NCI-H2029 treated with DMSO at 0.1 percent for 48 hours (cell line): ENCODE data around the gene THRB.

Experiments used
- DNase-seq: peaks from one replicate; lab custom pipeline; 2025; lab: John Stamatoyannopoulos, UW

THRB gene

DNA sequence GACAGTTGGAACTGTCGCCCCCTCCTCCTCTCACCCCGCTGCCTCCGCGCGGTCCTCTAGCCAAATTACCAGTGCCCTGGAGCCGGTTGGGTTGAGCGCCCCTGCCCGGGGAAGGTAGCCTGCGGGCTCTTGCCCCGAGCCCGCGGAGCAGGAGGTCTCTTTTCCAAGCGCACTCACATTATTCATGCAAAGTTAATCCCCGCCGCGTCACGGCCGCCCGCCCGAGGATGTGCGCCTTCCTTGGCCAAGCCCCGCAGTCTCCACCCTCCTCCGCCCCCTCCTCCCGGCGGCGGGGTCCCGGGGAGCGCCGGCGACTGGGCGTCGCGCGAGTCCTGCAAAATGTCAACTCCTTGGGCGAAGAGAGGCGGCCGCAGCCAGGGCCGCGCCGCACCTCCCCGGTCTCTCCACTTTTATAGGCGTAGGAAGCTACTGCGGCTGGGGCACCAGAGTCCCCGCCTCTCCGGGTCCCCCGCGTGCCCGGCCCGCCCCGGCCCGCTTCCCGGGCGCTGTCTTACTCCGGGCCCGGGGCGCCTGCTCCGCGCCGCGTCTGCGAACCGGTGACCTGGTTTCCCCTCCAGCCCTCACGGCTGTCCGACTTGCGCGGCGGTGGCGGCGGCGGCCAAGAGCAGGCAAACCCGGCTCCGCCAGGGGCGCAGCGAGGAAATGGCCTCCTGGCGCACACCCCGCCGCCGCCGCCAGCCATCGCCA, at the start of gene THRB:
Gene THRB (minus strand): TSS at position 233 of the 708 bp plus-strand sequence.
- no peak for DNase-seq

DNA sequence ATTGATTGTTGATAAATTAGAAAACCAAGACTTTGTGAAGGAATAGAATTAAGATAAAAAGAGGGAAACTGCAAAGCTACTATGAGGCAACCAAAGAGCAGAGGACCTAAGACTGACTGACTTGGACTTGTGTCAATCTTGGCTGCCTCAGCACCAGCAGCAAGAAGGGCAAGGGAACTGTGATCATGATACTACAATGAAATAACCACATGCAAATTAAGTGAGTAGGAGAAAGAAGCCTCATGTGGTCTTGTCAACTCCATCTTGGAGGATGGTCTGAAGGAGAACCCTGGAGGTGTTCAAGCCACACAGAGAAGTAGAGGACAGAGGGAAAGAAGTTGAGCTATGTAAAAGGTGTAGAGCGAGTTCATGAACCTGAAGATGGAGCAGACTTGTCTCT, 47.3 kb upstream of the THRB start:
- DNase-seq, result no peak

DNA sequence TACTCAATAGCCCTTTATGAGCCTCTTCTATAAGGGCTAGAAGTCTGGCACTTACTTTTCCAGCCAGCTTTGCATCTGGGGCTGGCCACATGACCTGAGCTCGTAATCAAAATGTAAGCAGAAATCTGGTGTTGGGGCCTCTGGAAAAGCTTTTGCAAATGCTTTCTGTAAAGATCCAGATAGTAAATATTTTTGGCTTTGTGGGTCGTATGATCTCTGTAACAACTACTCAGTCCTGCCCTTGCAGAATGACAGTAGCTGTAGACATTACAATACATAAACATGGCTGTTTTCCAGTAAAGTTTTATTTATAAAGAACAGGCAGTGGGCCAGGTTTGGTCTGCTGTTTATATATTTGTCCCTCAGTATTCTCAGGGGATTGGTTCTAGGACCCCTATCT, 46.2 kb upstream of the THRB start:
- DNase-seq, result no peak

DNA sequence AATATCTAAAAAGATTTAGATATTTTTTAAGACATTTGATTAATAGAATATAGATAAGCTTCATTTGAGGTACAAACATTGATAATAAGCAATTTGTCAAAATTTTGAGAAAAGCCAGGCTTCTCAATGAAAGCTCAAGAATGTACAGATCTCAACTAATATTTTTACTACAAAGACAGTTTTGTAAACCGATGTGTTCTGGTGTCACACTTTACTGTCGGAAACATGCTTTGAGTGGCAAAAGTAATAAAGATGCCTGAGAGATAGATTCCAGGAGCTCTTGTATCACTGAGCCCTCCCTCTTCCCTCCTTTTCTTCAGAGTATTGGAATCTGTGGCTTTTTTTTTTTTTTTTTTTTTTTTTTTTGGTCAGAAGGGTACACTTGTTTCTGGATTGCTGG, 45.0 kb upstream of the THRB start:
- DNase-seq, result no peak

DNA sequence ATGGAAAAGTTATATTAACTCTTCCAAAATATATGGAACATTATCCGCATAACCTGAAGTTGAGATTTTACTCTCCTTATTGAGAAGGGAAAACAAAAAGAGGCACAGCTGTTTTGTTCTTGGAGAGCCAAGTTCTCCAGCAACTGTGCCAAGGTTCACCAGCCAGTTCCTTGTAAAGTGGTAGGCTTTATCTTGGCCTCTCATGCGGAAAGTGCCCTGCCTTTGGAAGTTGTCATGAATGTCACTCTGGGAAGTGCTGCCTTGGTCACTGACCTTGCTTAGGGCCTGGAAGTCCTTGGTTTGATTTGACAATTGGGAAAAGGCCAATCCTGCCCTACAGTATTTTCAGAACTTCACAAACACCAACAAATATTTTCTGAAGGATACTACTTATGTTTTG, 44.2 kb upstream of the THRB start:
- no peak for DNase-seq

DNA sequence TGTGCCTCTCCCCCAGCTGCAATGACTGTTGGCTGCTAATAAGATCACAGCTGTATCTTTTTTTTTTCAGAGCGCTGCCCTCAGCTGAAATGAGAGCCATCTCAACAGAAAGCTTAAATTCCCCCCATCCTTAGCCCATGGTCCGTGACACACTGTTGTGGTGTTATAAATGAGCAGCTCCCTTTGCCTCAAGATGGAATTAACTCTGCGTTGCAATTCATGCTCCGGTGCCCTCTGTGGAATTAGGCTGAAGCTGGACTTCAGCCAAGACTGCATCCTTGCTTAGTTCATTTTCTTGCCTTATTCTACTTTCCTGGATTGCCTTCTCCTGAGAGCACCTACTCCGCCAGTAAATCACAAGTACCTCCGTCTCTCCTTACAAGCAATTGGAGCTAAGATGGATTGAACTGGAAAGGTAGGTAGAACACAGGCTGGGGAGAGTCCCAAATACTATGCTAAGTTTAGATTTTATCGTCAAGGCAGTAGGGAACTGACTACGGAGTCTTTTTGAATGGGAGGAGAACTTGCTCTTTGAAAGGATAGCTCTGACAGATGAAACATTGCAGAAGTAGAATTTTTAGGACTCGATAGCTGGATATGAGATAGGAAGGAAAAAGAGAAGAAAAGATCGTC, 39.0 kb upstream of the THRB start:
- no peak for DNase-seq

DNA sequence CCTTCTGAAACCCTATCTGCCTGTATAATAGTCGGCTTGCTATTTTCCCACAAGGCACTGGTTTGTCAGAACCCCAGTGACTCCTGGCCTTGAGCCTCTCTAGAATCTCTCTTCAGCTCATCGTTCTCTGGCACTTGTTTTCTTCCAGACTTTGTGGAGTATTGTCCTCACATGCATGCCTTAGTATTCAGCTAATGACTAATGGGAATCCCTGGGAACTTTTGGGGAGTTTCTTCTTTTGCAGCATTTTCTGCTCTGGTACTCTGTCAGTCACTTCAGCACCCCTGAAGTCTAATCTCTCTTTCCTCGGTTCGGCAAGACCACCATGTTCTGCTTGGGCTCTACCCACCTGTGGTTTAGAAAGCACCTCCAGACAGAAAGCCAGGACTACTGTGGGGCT, 35.8 kb upstream of the THRB start:
- DNase-seq, result no peak

DNA sequence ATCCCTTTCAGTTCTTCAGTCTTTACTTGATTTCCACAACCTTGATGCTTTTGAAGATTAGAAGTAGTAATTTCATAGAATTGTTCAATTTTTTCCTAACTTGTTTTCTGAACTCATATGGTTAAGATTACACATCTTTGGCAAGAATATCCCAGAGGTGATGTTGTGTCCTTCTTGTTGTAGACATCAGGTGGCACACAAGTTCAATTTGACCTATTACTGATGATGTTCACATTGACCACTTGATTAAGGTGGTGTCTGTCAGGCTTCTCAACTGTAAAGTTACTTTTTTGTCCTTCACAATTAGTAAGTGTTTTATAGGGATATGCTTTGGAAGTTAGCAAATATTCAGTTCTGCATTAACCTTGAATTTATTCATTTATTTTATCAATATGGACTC, 34.6 kb upstream of the THRB start:
- DNase-seq, result no peak

DNA sequence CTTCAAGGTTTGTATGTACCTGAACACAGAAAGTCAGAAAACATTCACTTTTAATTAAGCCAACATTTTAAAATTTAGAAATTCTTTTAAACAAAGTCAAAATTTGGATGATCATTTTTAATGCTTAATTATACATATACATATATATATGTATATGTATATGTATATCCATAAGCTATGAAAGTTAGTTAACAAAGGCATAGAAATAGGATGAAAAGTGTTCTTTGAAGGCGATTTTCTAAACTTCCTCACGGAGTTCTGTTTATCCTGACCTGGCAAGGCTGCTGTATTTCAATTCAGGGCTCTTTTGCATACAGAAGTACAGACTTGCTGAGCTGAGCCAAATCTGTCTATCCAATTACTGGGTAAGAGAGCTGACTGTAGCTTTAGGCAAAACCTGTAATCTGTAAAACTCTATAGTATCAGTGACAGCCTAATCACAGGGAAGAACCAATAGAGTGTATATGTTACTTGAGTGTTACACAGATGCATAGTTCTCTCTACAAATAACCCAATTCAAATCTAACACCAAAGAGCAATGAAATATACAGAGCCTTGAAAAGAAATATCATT, 32.1 kb upstream of the THRB start:
- no peak for DNase-seq

DNA sequence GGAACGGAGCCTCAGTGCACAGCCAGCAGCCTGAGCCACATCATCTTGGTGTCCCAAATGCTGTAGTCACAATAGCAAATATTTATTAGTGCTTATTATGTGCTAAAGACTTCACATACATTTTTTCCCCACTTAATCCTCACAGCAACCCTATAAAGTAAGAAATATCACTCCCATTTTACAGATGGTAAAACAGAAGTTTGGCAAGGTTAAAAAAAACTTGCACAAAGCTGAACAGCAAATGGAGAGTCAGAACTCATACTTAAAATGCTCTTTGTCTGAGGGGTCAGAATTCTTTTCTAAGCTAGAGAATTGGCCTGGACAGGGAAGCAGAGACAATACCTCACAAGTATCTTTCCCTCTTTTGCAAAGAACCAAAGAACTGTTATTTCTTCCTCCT, 30.9 kb upstream of the THRB start:
- no peak for DNase-seq

DNA sequence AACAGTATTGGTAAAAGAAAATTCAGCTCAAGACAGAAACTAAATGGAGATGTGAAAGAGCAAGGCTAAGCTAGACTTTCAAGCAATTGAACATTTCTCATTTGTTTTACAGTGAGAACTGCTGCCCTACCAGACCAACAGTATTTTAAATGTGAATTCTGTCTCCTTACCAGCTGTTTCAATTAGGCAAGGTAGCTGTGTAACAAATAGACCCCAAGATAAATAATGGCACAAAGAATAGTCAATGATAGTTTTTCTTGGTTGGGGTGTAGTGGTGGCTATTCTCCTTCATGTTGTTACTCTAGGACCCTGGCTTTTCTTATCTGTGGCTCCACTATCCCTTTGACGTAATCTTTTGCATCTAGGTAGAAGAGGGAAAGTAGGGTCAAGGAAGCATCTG, 30.4 kb upstream of the THRB start:
- no peak for DNase-seq

DNA sequence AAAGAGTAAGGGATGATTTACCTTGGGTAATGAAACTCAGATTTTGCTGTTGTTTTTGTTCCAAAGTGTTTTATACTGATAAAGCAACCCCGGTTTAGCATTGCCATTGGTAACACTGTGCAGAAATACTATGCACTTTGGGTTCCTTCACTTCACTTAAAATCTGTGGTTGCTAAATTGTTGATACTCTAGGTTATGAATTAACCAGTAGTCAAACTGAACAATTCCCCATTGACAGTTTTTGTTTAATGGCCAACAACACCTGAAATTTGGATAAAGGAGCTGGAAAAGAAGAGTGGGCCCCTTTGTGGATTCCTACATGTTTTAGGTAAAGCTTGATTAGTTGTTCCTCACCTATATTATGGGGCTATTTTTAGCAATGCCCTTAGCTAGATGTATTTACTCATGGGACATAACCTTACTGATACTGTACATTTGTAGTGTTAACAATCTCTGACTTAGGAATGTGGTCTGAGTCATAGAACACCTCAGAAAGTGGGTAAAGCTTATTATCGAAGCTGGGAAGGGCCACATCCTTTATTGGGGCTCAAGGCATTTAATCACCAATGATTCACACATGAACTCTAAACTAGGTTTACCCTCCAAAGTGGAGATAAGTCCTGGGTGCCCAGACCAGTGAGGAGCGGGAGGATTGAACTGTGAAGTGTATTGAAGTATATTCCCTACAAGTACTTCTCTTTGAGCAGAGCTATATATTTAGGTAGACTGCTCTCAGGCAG, 29.5 kb upstream of the THRB start:
- no peak for DNase-seq

DNA sequence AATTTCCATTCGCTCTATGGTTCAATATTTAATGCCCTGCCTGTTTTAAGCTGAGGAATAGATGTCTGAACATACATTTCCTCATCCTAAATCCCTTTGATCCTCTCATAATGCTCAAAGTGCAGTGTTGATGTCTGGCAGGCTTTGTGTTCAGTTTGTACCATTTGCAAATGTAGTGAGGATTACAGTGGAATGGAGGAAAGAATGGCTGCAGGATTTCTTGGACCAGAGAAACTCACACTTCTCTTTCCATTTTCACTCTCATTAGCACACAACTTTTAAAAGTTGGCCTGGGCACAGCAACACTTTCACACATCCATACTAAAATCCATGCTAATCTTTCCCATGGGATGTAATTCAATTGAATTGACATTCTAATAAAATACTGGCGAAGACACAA, 28.6 kb upstream of the THRB start:
- no peak for DNase-seq

DNA sequence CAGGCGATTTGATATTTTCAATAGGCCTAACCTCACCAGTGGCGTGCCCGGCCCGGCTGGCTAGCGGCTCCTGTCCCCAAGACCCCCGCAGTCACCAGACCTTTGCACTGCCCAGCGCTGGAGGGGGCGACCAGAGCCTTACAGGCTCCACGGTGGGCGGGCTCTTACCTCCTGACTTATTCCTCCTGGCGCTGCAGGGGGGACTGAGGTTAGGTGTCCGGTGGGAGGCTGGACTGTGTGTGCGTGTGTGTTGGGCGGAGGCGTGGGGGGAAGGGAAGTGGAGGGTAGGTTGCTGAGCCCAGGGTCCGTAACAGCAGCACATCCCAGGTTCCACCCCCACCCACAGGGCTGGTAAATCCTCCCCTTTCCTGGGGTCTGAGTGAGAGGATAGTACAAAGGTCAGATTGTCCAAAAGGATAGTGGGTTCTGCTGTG, 27.5 kb upstream of the THRB start:
- DNase-seq, result no peak

DNA sequence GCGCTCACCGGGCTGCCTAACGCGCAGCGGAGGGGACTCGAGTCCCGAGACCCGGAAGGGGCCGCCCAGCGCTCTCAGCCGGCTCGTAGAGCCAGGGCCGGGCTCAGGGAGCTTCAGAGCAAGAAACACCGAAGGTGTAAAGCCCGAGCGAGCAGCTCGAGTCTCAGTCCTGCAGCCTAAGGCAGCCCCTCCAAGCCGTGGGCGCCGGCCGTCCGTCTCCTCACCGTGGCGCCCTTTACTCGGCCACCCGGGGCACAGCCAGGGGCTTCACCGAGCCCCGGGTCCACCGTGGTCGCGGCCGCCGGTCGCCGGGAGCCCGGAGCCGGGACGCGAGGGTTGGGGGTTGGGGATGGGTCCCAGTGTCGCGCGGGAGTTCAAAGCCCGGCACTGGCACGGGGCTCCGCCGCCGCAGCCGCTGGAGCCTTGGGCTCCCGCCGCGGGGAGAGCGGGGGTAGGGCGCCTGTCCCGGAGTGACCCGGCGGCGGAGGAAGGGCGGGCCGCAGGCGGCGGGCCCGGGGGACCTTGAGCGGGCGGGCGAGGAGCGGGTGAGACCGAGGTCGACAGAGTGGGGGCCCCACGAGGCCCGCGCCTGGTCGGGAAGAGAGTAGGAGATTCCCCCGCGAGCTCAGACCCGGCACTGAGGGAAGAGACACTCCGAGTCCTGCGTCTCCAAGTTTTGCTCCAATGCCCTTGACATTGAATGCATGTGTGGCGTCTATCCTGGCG, 26.9 kb upstream of the THRB start:
- DNase-seq, result no peak

DNA sequence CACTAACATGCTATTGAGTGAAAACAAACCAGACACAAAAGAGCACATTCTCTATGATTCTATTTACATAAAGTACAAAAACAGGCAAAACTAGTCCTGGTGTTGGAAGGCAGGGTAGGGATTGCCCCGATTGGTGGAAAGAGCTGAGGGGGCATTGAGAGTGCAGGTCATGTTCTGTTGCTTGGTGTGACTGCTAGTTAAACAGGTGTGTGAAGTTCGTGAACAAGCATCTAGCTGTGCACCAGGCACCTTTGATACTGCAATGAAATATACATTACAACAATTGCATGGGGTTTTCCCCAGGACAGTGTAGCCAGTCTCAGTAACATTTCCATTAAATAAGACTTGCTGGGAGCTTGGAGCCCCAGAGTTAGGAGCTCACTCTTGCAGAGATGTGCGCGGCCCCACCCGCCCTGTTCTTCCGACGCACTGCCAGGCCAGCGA, 26.3 kb upstream of the THRB start:
- no peak for DNase-seq

DNA sequence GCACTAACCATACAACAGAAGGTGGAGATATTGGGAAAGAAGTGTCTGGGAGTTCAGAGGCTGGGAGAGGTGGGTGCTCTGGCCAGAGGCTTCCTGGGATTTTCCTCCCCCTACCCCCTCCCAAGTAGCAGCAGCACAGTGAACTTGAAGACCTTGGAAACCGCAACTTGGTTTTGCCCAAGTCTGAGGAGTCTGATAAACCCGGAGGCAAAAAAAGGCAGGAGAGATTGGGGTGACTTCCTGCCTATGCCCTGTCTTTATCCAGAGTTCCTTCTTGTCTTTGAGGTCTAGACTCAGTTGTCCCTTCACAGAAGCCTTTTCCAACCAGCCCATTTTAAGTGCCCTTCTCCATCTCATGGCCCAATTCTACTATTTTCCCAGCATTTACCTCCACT, 25.4 kb upstream of the THRB start:
- DNase-seq, result no peak

DNA sequence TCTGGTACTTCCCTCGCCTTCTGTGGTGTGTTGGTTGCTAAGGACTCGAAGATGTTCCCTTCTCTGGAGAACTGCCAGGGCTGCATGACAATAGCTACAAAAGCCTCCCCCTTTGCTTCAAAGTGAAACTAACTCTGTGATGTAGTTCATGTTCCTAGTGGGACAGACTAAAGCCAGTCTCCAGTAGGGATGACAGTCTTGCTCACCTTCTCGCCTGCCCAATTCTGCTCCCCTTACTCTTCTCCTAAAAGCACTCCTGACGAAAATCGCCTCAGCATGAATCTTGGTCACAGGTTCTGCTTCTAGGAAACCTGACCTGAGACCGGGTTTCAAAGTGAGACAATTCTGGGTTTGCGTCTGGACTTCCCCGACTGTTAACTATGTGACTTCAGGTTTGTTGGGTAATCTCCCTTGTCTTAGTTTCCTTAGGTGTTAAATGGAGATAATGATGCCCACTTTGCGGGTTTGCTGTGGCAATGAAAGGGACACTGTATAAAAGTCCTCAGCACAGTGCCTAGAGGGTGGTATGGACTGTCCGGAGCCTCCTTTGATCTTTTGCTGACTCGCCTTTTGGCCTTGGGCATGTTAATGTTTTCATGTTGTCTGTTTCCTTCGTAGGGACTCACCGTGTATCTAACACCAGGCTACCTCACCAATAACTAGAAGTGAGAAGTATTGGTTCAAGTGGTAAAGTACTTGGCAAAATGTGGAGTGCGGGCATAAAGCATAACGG, 24.9 kb upstream of the THRB start:
- peak; percentile 27 for DNase-seq

DNA sequence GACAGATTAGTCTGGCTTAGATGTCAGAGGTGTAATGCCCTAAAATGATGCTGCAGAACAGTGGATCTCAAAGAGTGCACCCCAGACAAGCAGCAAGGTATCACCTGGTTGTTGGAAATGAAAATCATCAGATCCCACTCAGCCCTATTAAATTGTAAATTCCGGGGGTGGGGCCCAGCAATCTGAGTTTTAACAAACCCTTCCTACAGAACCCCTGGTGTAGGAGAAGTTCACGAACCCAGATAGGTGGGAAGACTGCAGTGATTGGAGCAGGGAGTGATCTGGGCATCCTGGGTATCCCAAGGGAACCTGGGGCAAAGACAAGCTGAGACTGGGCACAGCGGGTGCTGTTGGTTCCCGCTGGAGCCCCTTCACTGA, 24.3 kb upstream of the THRB start:
- no peak for DNase-seq

DNA sequence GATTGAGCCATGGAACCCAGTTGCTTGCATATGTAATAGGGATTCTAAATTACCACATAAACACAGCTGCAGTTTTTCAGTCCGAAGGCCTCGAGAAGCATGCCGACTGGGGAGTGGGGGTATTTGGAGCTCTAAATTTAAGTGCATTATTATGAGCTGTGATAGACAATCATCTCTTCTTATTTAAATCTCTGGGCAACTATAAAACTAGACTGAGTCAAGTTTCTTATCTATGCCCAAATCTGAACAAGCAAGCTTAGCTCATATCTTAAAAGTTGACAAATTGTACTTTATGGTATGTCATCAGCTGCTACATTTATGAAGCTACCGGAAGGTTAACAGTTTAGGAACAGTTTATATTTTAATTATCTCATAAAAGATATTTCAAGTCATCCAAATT, 19.5 kb upstream of the THRB start:
- DNase-seq, result no peak

DNA sequence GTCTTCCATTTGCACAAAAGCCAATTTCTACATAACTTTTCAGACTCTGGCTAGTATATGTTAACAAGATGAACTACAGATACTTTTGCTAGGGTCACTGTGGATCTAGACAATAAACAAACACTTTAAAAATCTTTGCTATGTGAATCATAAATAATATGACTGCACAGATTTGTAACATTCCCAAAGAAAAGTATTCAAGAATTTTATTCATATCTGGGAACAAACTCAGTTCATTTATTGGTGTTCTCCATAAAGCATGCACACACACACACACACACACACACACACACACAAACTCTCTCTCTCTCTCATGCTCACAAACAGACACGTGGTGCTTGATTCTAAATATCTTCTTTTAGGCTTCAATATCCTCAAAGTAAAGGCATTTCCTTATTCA, 18.8 kb upstream of the THRB start:
- DNase-seq, result no peak
